Transverse colon (tissue), 4 donors: ENCODE results near the gene AWAT1. TPM values are rescaled to one million over a fixed set of nuclear protein-coding genes. Genes with fewer than 3 reads are reported as not detected.

ENCODE experiments used
- DNase-seq: peaks from one replicate; pipeline ENCODE4 v3.0.0-alpha.2; 2019
- H3K27ac ChIP-seq, 4 donors: fragments of 200-600 bp; sonication (generic); 2 replicates each; pipeline ENCODE4 v1.5.1; 2016 to 2018; ENCODE audit warnings: inconsistent platforms in 4 of 4
- H3K27me3 ChIP-seq: fragments of 200-600 bp; sonication (generic); 2 replicates; pipeline ENCODE4 v1.5.1; 2017; ENCODE audit warnings: inconsistent platforms
- H3K36me3 ChIP-seq, 4 donors: fragments of 200-600 bp; sonication (generic); 2 replicates each; pipeline ENCODE4 v1.5.1; 2017 to 2019; ENCODE audit warnings: inconsistent platforms in 4 of 4
- H3K4me1 ChIP-seq, 4 donors: fragments of 200-600 bp; sonication (generic); 2 replicates each; pipeline ENCODE4 v1.5.1; 2017 to 2020; ENCODE audit warnings: inconsistent platforms in 4 of 4
- H3K4me3 ChIP-seq, 4 donors: fragments of 200-600 bp; sonication (generic); 1 replicate in 1 of 4; 2 replicates in 3 of 4; pipeline versions ENCODE4 v1.5.1 to v1.6.1; 2017 to 2019; ENCODE audit warnings: inconsistent platforms in 4 of 4
- H3K9me3 ChIP-seq, 2 donors: fragments of 200-600 bp; sonication (generic); 2 replicates each; pipeline ENCODE4 v1.5.1; 2017 to 2019; ENCODE audit warnings: inconsistent platforms in 2 of 2
- CTCF ChIP-seq, 5 experiments: fragments of 200-600 bp in 3 of 5; fragments of 450-650 bp in 2 of 5; sonication (generic) in 3 of 5; IDR thresholded peaks; 1 replicate in 2 of 5; 2 replicates in 3 of 5; pipeline ENCODE4 v1.5.1; 2016 to 2017; ENCODE audit warnings: antibody characterized with exemption in 5 of 5, inconsistent platforms in 3 of 5, mild to moderate bottlenecking in 2 of 5, moderate library complexity in 1 of 5
- EP300 ChIP-seq: sonication (generic); formaldehyde crosslinking; IDR thresholded peaks from one replicate; pipeline ENCODE4 v1.6.1; 2017; ENCODE audit warnings: antibody characterized with exemption, low read depth
- POLR2A ChIP-seq: fragments of 450-650 bp; IDR thresholded peaks from one replicate; pipeline ENCODE4 v1.6.1; 2016; ENCODE audit warnings: antibody characterized with exemption, mild to moderate bottlenecking, moderate library complexity
- POLR2AphosphoS5 ChIP-seq, 3 donors: sonication (generic); formaldehyde crosslinking; IDR thresholded peaks; one replicate each; pipeline ENCODE4 v1.6.1; 2016; ENCODE audit warnings: antibody characterized with exemption in 3 of 3
- WGBS, 2 donors: methylation state at CpG; one replicate each; pipeline ENCODE4 v1.1.5; 2018; ENCODE audit warnings: low coverage in 1 of 2; 5-methylcytosine and 5-hydroxymethylcytosine counted together
- in situ Hi-C, 4 donors: fragments of 200-750 bp; cut with MboI; loops; one replicate each; pipeline versions ENCODE4 v1.15.0 to v1.15.1; 2017; ENCODE audit warnings: low sequenced_read_pairs in 3 of 4, low pct_ligation_motif_present in 1 of 4, low pct_unique_long_range_greater_than_20kb in 1 of 4
- intact Hi-C: fragments of 100-400 bp; cut with DNase I; formaldehyde crosslinking; loops from one replicate; pipeline ENCODE4 v1.15.1; 2023; ENCODE audit warnings: low total_unique reads
- total RNA-seq, 4 donors: library from RNA; depleted of rRNA; stranded (reverse); fragments of >200 nt; gene quantifications; one replicate each; pipeline ENCODE4 v1.1.0, GENCODE V29; 2016

The AWAT1 gene
- not detected for total RNA-seq

- 63% methylated on average over 3 of the region's 3 CpGs; no CpG with 5 or more reads in 1 of the 2 donors for WGBS, 2 donors
- H3K4me1 ChIP-seq = no peaks in the 10 kb centered on the region
These were observed at the start of gene AWAT1 for GRCh38 chrX:70234355-70234754. Gene AWAT1 (plus strand): TSS chrX:70234655. CDS start chrX:70234696, 41 bp downstream.

GRCh38 chrX:70190225-70190624 is 44.2 kb upstream of the AWAT1 start:
- no peak for DNase-seq
- H3K36me3 ChIP-seq = no peaks in the 10 kb centered on the region
- H3K27ac ChIP-seq = no peak overlapping the region
- no peaks in the 10 kb centered on the region for H3K4me1 ChIP-seq
- in situ Hi-C loops (loop anchor here in 1 of 4 donors (25.0 kb wide), 1 partner anchor 97 kb away; the partner anchor contains the start of genes KIF4A, PDZD11 and RAB41), intact Hi-C loops (no loop called here)
- H3K27me3 ChIP-seq = no peaks in the 10 kb centered on the region
- TF ChIP-seq CTCF (IDR thresholded peaks at IDR 0.05) = no peak
- TF ChIP-seq POLR2A = no peak
- no peak for TF ChIP-seq POLR2AphosphoS5 (IDR thresholded peaks at IDR 0.05)
- TF ChIP-seq EP300 = no peak
- no peaks in the 10 kb centered on the region for H3K9me3 ChIP-seq
- H3K4me3 ChIP-seq = no peak overlapping the region

More at GRCh38 chrX:70234355-70234754, at the start of gene AWAT1:
- Histone ChIP-seq H3K27me3 (no peaks in the 10 kb centered on the region), H3K4me3 (no peak within 1 kb of the TSS), H3K27ac (no peak within 1 kb of the TSS), H3K9me3 (no peaks in the 10 kb centered on the region), H3K36me3 (no peaks in the 10 kb centered on the region)
- intact Hi-C loops (no loop called here), in situ Hi-C loops (no loop called here)
- no peak for TF ChIP-seq POLR2A
- TF ChIP-seq CTCF (IDR thresholded peaks at IDR 0.05) = no peak
- TF ChIP-seq EP300 = no peak
- no peak for TF ChIP-seq POLR2AphosphoS5 (IDR thresholded peaks at IDR 0.05)
- DNase-seq = no peak

- peak; percentile 55 to 64 (median 59) for TF ChIP-seq CTCF (IDR thresholded peaks at IDR 0.05)
- no peak for TF ChIP-seq POLR2A
- TF ChIP-seq POLR2AphosphoS5 (IDR thresholded peaks at IDR 0.05) = no peak
- H3K4me1 ChIP-seq = no peaks in the 10 kb centered on the region
- in situ Hi-C loops = loop anchor here in 1 of 4 donors (25.0 kb wide), 1 partner anchor 90 kb away; the partner anchor contains the start of genes KIF4A, PDZD11 and RAB41
- no peaks in the 10 kb centered on the region for H3K27me3 ChIP-seq
- no peak overlapping the region for H3K27ac ChIP-seq
- no peak overlapping the region for H3K4me3 ChIP-seq
- whole genome bisulfite sequencing, 2 donors = 8 to 17% methylated on average over 3 to 12 of the region's 12 CpGs
- peak; percentile 62 for DNase-seq
- H3K9me3 ChIP-seq = no peaks in the 10 kb centered on the region
- no peaks in the 10 kb centered on the region for H3K36me3 ChIP-seq
- intact Hi-C loops = no loop called here
These were observed 37.3 kb upstream of the AWAT1 start for GRCh38 chrX:70196961-70197720.

GRCh38 chrX:70201732-70202131 is 32.7 kb upstream of the AWAT1 start:
- in situ Hi-C loops = no loop called here
- WGBS, 2 donors = 86% methylated on average over 5 of the region's 5 CpGs; no CpG with 5 or more reads in 1 of the 2 donors
- H3K27me3 ChIP-seq = no peaks in the 10 kb centered on the region
- no peaks in the 10 kb centered on the region for H3K36me3 ChIP-seq
- H3K4me1 ChIP-seq = no peaks in the 10 kb centered on the region
- TF ChIP-seq EP300 (no peak), CTCF (IDR thresholded peaks at IDR 0.05) (no peak), POLR2AphosphoS5 (IDR thresholded peaks at IDR 0.05) (no peak)
- DNase-seq = no peak
- H3K27ac ChIP-seq = no peak overlapping the region
- no peaks in the 10 kb centered on the region for H3K9me3 ChIP-seq
- intact Hi-C loops = no loop called here
- no peak overlapping the region for H3K4me3 ChIP-seq
